GM15510 (cell line): ENCODE results near the gene AQR.

Experiments
- POLR2A ChIP-seq: IDR thresholded peaks from 3 replicates; pipeline ENCODE4 v1.6.1; 2011; ENCODE audit warnings: borderline replicate concordance; ENCODE audit not compliant: insufficient read length; ENCODE audit errors: extremely low read depth

AQR gene

DNA sequence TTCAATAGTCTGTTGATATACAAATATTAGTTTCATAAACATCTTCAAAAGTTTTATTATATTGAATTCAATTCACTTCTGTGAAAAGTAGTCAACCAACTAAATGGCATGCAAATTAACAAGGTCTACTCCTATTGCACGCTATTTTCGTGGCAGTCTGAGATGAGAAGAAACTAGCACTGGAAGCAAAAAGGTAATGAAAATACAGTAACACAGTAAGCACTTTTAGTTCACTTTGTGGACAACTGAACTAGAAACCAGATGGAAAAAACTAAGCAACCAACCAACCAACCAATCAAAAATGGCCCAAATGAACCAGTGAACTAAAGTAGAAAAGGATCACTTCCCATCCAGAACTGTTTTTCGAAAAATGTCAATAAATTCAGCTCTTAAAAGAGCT lies 118.5 kb downstream of the AQR start:
- no peak for TF ChIP-seq POLR2A

- no peak for TF ChIP-seq POLR2A
These were observed 119.4 kb downstream of the AQR start for GRCh38 chr15:34850121-34850520.

DNA sequence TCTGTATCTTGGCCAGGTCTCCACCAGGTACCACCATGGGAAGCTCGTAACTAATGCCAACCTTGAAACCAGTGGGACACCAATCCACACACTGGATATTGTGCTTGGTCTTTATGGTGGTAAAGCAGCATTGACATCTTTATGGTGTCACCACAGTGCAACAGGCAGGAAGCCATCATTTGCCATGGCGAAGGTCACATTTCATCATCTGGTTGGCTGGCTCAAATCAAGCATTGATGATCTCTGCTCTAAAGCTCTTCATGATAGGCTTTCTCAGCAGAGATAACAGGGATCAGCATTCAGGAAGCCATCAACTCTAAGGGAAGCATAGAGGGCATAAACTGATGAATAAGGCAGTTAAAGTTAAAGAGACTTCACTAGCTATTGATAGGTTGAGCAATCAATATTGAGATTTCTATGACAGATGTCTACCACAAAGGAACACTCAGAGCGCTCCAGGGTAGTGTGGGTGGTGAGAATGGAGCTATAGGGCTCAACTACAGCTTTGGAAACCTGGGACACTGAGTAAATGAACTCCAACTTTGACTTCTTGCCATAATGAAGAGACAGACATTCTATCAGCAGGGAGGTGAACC lies 120.1 kb downstream of the AQR start:
- TF ChIP-seq POLR2A, result no peak

DNA sequence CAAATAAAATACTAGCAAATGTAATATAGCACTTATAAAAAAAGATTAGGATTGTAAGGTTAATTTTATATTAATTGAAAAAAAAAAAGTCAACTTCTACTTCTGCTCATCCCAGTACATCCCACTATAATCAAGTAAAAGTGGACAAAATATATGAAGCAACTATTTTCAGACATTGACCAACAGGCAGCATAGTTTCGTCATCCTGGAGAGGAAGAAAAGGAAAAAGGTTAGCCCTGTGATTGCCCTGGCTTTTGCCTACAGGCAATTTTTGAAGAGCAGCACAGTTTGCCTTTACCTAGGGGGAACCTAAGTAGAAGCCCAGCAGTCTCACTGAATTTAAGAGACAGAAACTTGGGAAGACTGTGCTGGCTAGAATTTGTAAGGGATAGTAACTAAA lies 121.9 kb downstream of the AQR start:
- no peak for TF ChIP-seq POLR2A

DNA sequence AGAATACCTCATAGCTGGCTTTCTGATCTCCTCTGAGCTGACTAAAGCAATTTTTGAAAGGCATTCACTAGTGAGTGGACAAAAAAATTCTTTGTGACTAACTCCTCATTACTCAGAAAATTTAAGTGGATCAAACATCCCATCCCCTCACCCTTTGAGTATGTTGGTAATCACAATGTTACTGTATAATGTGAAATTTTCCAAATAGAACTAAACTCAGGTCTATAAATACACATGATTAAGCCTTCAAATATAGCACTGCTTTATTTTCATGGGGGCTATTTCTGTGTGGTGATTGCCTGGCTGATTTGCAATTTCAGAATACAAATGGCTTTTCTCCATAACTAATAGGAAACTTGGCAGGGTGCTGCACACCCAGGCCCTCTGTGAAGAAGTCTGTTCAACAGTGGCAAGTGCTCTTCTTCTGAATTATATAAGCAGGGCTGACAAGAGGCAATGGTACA lies 128.2 kb downstream of the AQR start:
- no peak for TF ChIP-seq POLR2A

DNA sequence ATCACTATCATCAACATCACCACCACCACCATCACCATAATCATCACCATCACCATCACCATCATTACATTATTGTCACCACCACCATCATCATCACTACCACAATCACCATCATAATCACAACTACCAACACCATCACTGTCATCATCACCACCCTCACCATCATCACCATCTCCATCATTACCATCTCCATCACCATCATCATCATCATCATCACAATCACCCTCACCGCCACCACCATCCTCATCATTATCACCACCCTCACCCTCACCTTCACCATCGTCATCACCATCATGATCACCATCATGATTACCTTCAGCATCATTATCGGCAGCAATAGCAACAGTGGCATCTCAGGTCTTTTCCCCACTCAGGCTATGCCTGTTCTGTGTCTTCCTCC lies 131.3 kb downstream of the AQR start:
- TF ChIP-seq POLR2A, result no peak

- no peak for TF ChIP-seq POLR2A
These were observed 132.1 kb downstream of the AQR start for GRCh38 chr15:34837246-34838016.

- TF ChIP-seq POLR2A, result no peak
These were observed 141.2 kb downstream of the AQR start for GRCh38 chr15:34828145-34828911.

- TF ChIP-seq POLR2A, result no peak
These were observed 147.7 kb downstream of the AQR start for GRCh38 chr15:34821831-34822230.

- no peak for TF ChIP-seq POLR2A
These were observed 149.4 kb downstream of the AQR start for GRCh38 chr15:34820110-34820509.

GRCh38 chr15:34818526-34818925 lies 151.0 kb downstream of the AQR start:
- TF ChIP-seq POLR2A, result no peak

GRCh38 chr15:34815836-34816235 lies 153.7 kb downstream of the AQR start:
- no peak for TF ChIP-seq POLR2A

DNA sequence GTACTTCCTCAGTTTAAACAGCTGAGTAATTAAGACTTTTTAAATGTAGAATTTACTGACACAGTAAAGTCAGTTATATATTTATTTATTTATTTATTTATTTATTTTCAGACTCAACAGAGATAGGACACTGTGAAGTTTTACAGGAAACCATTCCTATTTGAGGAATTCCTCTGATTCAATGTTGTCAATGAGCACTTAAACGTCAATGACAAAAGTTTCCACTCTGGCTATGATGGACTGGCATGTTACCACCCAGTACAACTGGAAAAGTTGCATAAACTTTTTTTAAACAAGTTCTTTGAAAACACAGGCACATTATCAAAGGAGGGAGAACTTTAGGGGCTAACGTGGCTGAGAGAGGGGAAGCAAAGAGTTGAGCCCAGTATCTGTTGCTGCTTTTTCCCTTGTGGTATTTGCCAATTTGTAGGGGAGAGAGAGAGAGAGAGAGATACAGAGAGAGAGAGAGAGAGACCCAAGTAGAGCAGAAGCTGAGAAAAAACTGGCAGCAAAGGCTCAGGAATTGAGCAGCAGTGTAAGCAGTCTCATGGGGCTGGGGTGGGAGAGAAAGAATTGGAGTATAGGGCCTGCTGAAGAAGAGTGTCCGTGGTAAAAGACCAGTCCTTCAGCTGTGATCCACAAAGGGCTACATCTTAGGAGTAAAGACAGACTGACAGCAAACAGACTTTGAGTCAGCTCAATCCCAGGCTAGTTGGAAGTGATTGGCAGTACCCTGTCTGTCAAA lies 155.9 kb downstream of the AQR start:
- TF ChIP-seq POLR2A, result no peak

DNA sequence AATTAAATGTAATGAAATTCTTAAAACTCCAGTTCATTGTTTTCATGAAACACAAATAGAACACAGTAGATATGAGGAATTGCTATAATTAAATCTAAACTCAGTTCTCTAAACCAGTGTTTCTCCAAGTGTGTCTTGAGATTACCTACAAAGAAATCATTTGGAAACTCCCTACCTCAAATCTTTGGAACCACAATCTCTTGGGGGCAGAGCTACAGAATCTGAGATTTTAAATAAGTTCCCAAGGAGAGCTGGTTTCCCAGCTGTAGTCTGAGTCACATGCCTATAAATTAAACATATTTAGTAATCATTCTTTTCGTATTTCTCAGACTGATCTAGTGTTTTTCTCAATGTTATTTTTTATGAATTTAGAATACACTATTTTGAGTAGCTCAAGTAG lies 157.2 kb downstream of the AQR start:
- TF ChIP-seq POLR2A, result no peak
